ENCODE data around the gene DMRT2. TPM values are rescaled to one million over a fixed set of nuclear protein-coding genes. Genes with fewer than 3 reads are reported as not detected.

DMRT2 gene
- total RNA-seq, 2 experiments from 2014 or later = not detected

GRCh38 chr9:1058826-1059487 is 8.8 kb downstream of the DMRT2 start:
- ChIA-PET POLR2A (no interaction called here), CTCF (interaction anchor here (0.6 kb wide), 1 partner anchor 1432 kb away, joined by 3 read pairs; no protein-coding TSS in a partner anchor)
- Mint-ChIP-seq H3K9me3 (no peaks in the 10 kb centered on the region), H3K27ac (no peak overlapping the region), H3K27me3 (peaks cover 30% of the 10 kb centered on the region), H3K4me1 (ENCODE audit: low read depth) (no peaks in the 10 kb centered on the region), H3K4me3 (no peak overlapping the region), H3K36me3 (ENCODE audit: low read depth) (no peaks in the 10 kb centered on the region)
- intact Hi-C loops (cut with micrococcal nuclease) = no loop called here
- no peak for DNase-seq
- TF ChIP-seq CTCF (IDR thresholded peaks at IDR 0.05) = no peak
- ATAC-seq = no peak

DNA sequence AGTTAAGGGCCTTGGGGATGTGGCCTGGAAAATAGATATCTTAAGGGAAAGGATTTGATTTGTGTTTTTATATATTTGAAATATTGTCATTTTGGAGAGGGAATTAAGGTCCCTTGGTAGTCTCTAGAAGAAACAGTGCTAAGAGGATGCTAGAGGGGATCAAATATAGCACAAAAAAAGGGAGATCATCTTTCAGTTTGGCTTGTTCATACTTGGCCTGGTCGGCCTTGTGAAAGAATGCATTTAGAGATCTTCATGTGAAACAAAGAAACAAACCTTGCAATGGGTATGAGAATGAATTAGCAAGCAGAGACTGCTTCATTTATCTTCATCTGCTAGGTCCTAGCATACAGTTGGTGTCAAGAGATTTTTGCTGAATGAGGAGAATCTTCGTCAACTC is 15.0 kb downstream of the DMRT2 start:
- Mint-ChIP-seq H3K27ac (no peak overlapping the region), H3K4me1 (ENCODE audit: low read depth) (no peaks in the 10 kb centered on the region), H3K9me3 (peaks cover 5% of the 10 kb centered on the region), H3K36me3 (ENCODE audit: low read depth) (no peaks in the 10 kb centered on the region), H3K27me3 (peaks cover 12% of the 10 kb centered on the region), H3K4me3 (no peak overlapping the region)
- CTCF ChIA-PET = no interaction called here
- POLR2A ChIA-PET = interaction anchor here (0.6 kb wide), 1 partner anchor 270 kb away, joined by 3 read pairs; no protein-coding TSS in a partner anchor
- intact Hi-C loops (cut with micrococcal nuclease) = no loop called here
- TF ChIP-seq CTCF (IDR thresholded peaks at IDR 0.05) = no peak
- DNase-seq = no peak
- no peak for ATAC-seq

- Mint-ChIP-seq H3K36me3 (ENCODE audit: low read depth) (no peaks in the 10 kb centered on the region), H3K9me3 (peaks cover 5% of the 10 kb centered on the region), H3K4me3 (no peak overlapping the region), H3K27ac (no peak overlapping the region), H3K4me1 (ENCODE audit: low read depth) (no peaks in the 10 kb centered on the region), H3K27me3 (peaks cover 10% of the 10 kb centered on the region)
- ATAC-seq (no peak), DNase-seq (no peak)
- intact Hi-C loops (cut with micrococcal nuclease) = no loop called here
- CTCF ChIA-PET = no interaction called here
- POLR2A ChIA-PET = no interaction called here
- no peak for TF ChIP-seq CTCF (IDR thresholded peaks at IDR 0.05)
Measured at GRCh38 chr9:1070692-1071091, 20.5 kb downstream of the DMRT2 start.

GRCh38 chr9:1071730-1072129 is 21.6 kb downstream of the DMRT2 start:
- ChIA-PET CTCF (no interaction called here), POLR2A (no interaction called here)
- no peak for ATAC-seq
- peaks cover 12% of the 10 kb centered on the region for H3K27me3 Mint-ChIP-seq
- no peak for TF ChIP-seq CTCF (IDR thresholded peaks at IDR 0.05)
- no peaks in the 10 kb centered on the region for H3K4me1 Mint-ChIP-seq (ENCODE audit: low read depth)
- peaks cover 5% of the 10 kb centered on the region for H3K9me3 Mint-ChIP-seq
- no peak for DNase-seq
- no peak overlapping the region for H3K4me3 Mint-ChIP-seq
- H3K27ac Mint-ChIP-seq = no peak overlapping the region
- intact Hi-C loops (cut with micrococcal nuclease) = no loop called here
- H3K36me3 Mint-ChIP-seq (ENCODE audit: low read depth) = no peaks in the 10 kb centered on the region

GRCh38 chr9:1073497-1073896 is 23.3 kb downstream of the DMRT2 start:
- DNase-seq = no peak
- no peak for ATAC-seq
- Mint-ChIP-seq H3K9me3 (no peaks in the 10 kb centered on the region), H3K27ac (no peak overlapping the region), H3K36me3 (ENCODE audit: low read depth) (no peaks in the 10 kb centered on the region), H3K4me3 (no peak overlapping the region), H3K4me1 (ENCODE audit: low read depth) (no peaks in the 10 kb centered on the region), H3K27me3 (peaks cover 17% of the 10 kb centered on the region)
- intact Hi-C loops (cut with micrococcal nuclease) = no loop called here
- ChIA-PET POLR2A (no interaction called here), CTCF (no interaction called here)
- no peak for TF ChIP-seq CTCF (IDR thresholded peaks at IDR 0.05)
